ENCODE results near the gene LAMA2.

DNA sequence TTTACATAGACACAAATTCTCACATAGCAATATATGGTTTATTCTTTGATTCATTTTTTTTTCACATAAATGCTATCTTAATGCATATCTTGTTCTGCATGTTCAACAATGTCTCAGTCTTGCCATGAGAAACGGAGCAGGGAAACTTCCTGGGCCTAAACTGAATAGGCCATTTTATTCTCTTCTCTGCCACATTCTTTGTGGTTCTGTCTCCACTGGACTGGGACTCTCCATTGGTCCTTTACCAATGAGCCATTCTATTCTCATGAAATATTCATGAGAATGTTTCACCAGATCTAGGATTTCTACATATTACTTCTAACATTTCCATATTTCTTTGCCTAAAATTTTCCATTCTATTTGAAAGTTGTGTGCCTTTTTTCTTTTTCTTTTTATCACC is 42.8 kb downstream of the LAMA2 start:
- no peak for TF ChIP-seq CTCF (IDR thresholded peaks at IDR 0.05)
- no peak for TF ChIP-seq POLR2AphosphoS5 (IDR thresholded peaks at IDR 0.05; ENCODE audit: low read depth, low read length)
